ENCODE results near the gene DAGLA. TPM values are rescaled to one million over a fixed set of nuclear protein-coding genes. Genes with fewer than 3 reads are reported as not detected.
"Not testable (repeated sequence)": the region's sequence is repeated elsewhere in the genome, so short reads cannot be mapped to it uniquely, and the experiment has no call there.

The DAGLA gene
- total RNA-seq, 1 experiment from 2014 or later: not detected

- Histone ChIP-seq H3K79me2 (ENCODE audit: low read length) (no peaks in the 10 kb centered on the region), H3K4me1 (ENCODE audit: low read length) (peaks cover 9% of the 10 kb centered on the region), H3K4me3 (ENCODE audit: low read length) (no peak overlapping the region), H3K27me3 (ENCODE audit: low read length) (no peaks in the 10 kb centered on the region), H3K36me3 (ENCODE audit: insufficient read depth, low read length) (no peaks in the 10 kb centered on the region), H3K9me2 (replicated peaks; ENCODE audit: insufficient read depth, low read length) (no peaks in the 10 kb centered on the region), H3K9ac (ENCODE audit: low read length) (no peak overlapping the region), H3K9me3 (ENCODE audit: low read length) (no peaks in the 10 kb centered on the region), H3K27ac (ENCODE audit: low read length) (no peak overlapping the region), H3K4me2 (ENCODE audit: low read depth, low read length, poor library complexity, severe bottlenecking) (no peak overlapping the region), H4K20me1 (ENCODE audit: insufficient read depth, low read depth, low read length) (no peaks in the 10 kb centered on the region), H2AFZ (ENCODE audit: low read length) (no peak overlapping the region)
- DNase-seq: peak; percentile 72
These were observed 34.9 kb upstream of the DAGLA start for GRCh38 chr11:61645179-61645868.

- Histone ChIP-seq H3K36me3 (ENCODE audit: insufficient read depth, low read length) (no peaks in the 10 kb centered on the region), H3K9me2 (replicated peaks; ENCODE audit: insufficient read depth, low read length) (no peaks in the 10 kb centered on the region), H2AFZ (ENCODE audit: low read length) (no peak overlapping the region), H3K4me2 (ENCODE audit: low read depth, low read length, poor library complexity, severe bottlenecking) (no peak overlapping the region), H3K4me3 (ENCODE audit: low read length) (no peak overlapping the region), H3K4me1 (ENCODE audit: low read length) (peaks cover 9% of the 10 kb centered on the region), H3K79me2 (ENCODE audit: low read length) (no peaks in the 10 kb centered on the region), H4K20me1 (ENCODE audit: insufficient read depth, low read depth, low read length) (no peaks in the 10 kb centered on the region), H3K27ac (ENCODE audit: low read length) (no peak overlapping the region), H3K9ac (ENCODE audit: low read length) (no peak overlapping the region), H3K27me3 (ENCODE audit: low read length) (no peaks in the 10 kb centered on the region), H3K9me3 (ENCODE audit: low read length) (no peaks in the 10 kb centered on the region)
- DNase-seq: no peak
These were observed 32.7 kb upstream of the DAGLA start for GRCh38 chr11:61647529-61647928.

- Histone ChIP-seq H2AFZ (ENCODE audit: low read length) (no peak overlapping the region), H3K4me1 (ENCODE audit: low read length) (no peaks in the 10 kb centered on the region), H3K9me3 (ENCODE audit: low read length) (no peaks in the 10 kb centered on the region), H3K9me2 (replicated peaks; ENCODE audit: insufficient read depth, low read length) (no peaks in the 10 kb centered on the region), H3K27ac (ENCODE audit: low read length) (no peak overlapping the region), H3K4me2 (ENCODE audit: low read depth, low read length, poor library complexity, severe bottlenecking) (no peak overlapping the region), H3K27me3 (ENCODE audit: low read length) (no peaks in the 10 kb centered on the region), H4K20me1 (ENCODE audit: insufficient read depth, low read depth, low read length) (no peaks in the 10 kb centered on the region), H3K9ac (ENCODE audit: low read length) (no peak overlapping the region), H3K36me3 (ENCODE audit: insufficient read depth, low read length) (no peaks in the 10 kb centered on the region), H3K4me3 (ENCODE audit: low read length) (no peak overlapping the region), H3K79me2 (ENCODE audit: low read length) (no peaks in the 10 kb centered on the region)
- DNase-seq: no peak
These were observed 29.2 kb upstream of the DAGLA start for GRCh38 chr11:61650781-61651571.

- no peaks in the 10 kb centered on the region for H4K20me1 ChIP-seq (ENCODE audit: insufficient read depth, low read depth, low read length)
- no peak overlapping the region for H2AFZ ChIP-seq (ENCODE audit: low read length)
- no peaks in the 10 kb centered on the region for H3K9me2 ChIP-seq (replicated peaks; ENCODE audit: insufficient read depth, low read length)
- no peaks in the 10 kb centered on the region for H3K36me3 ChIP-seq (ENCODE audit: insufficient read depth, low read length)
- no peak overlapping the region for H3K27ac ChIP-seq (ENCODE audit: low read length)
- no peak overlapping the region for H3K4me3 ChIP-seq (ENCODE audit: low read length)
- H3K79me2 ChIP-seq (ENCODE audit: low read length): no peaks in the 10 kb centered on the region
- no peaks in the 10 kb centered on the region for H3K27me3 ChIP-seq (ENCODE audit: low read length)
- H3K4me2 ChIP-seq (ENCODE audit: low read depth, low read length, poor library complexity, severe bottlenecking): no peak overlapping the region
- no peaks in the 10 kb centered on the region for H3K4me1 ChIP-seq (ENCODE audit: low read length)
- no peak overlapping the region for H3K9ac ChIP-seq (ENCODE audit: low read length)
- no peaks in the 10 kb centered on the region for H3K9me3 ChIP-seq (ENCODE audit: low read length)
- no peak for DNase-seq
These were observed 28.1 kb upstream of the DAGLA start for GRCh38 chr11:61652135-61652534.

GRCh38 chr11:61654397-61654829, 25.8 kb upstream of the DAGLA start:
- H3K9me2 ChIP-seq (replicated peaks; ENCODE audit: insufficient read depth, low read length): no peaks in the 10 kb centered on the region

GRCh38 chr11:61655266-61656159, 24.7 kb upstream of the DAGLA start:
- H3K4me1 ChIP-seq (ENCODE audit: low read length); H3K9me2 ChIP-seq (replicated peaks; ENCODE audit: insufficient read depth, low read length): not testable (repeated sequence)

More at GRCh38 chr11:61654397-61654829, 25.8 kb upstream of the DAGLA start:
- no peaks in the 10 kb centered on the region for H3K79me2 ChIP-seq (ENCODE audit: low read length)
- no peak overlapping the region for H3K4me2 ChIP-seq (ENCODE audit: low read depth, low read length, poor library complexity, severe bottlenecking)
- no peak overlapping the region for H2AFZ ChIP-seq (ENCODE audit: low read length)
- no peak overlapping the region for H3K9ac ChIP-seq (ENCODE audit: low read length)
- no peaks in the 10 kb centered on the region for H3K9me3 ChIP-seq (ENCODE audit: low read length)
- H3K4me3 ChIP-seq (ENCODE audit: low read length): no peak overlapping the region
- H3K4me1 ChIP-seq (ENCODE audit: low read length): no peaks in the 10 kb centered on the region
- H3K27me3 ChIP-seq (ENCODE audit: low read length): no peaks in the 10 kb centered on the region
- H3K27ac ChIP-seq (ENCODE audit: low read length): no peak overlapping the region
- no peak for DNase-seq
- no peaks in the 10 kb centered on the region for H4K20me1 ChIP-seq (ENCODE audit: insufficient read depth, low read depth, low read length)
- no peaks in the 10 kb centered on the region for H3K36me3 ChIP-seq (ENCODE audit: insufficient read depth, low read length)

GRCh38 chr11:61656347-61657077, 23.7 kb upstream of the DAGLA start:
- Histone ChIP-seq H3K4me2 (ENCODE audit: low read depth, low read length, poor library complexity, severe bottlenecking) (no peak overlapping the region), H2AFZ (ENCODE audit: low read length) (no peak overlapping the region)

More at GRCh38 chr11:61655266-61656159, 24.7 kb upstream of the DAGLA start:
- not testable (repeated sequence) for H3K27me3 ChIP-seq (ENCODE audit: low read length); H3K9ac ChIP-seq (ENCODE audit: low read length); H3K9me3 ChIP-seq (ENCODE audit: low read length); DNase-seq; H3K36me3 ChIP-seq (ENCODE audit: insufficient read depth, low read length); H3K79me2 ChIP-seq (ENCODE audit: low read length); H3K4me2 ChIP-seq (ENCODE audit: low read depth, low read length, poor library complexity, severe bottlenecking); H3K4me3 ChIP-seq (ENCODE audit: low read length); H4K20me1 ChIP-seq (ENCODE audit: insufficient read depth, low read depth, low read length); H2AFZ ChIP-seq (ENCODE audit: low read length); H3K27ac ChIP-seq (ENCODE audit: low read length)

More at GRCh38 chr11:61656347-61657077, 23.7 kb upstream of the DAGLA start:
- H3K9me2 ChIP-seq (replicated peaks; ENCODE audit: insufficient read depth, low read length): no peaks in the 10 kb centered on the region
- no peaks in the 10 kb centered on the region for H3K79me2 ChIP-seq (ENCODE audit: low read length)
- no peaks in the 10 kb centered on the region for H3K9me3 ChIP-seq (ENCODE audit: low read length)
- no peaks in the 10 kb centered on the region for H4K20me1 ChIP-seq (ENCODE audit: insufficient read depth, low read depth, low read length)
- no peaks in the 10 kb centered on the region for H3K27me3 ChIP-seq (ENCODE audit: low read length)
- no peaks in the 10 kb centered on the region for H3K36me3 ChIP-seq (ENCODE audit: insufficient read depth, low read length)
- no peak overlapping the region for H3K4me3 ChIP-seq (ENCODE audit: low read length)
- no peak for DNase-seq
- no peaks in the 10 kb centered on the region for H3K4me1 ChIP-seq (ENCODE audit: low read length)
- H3K27ac ChIP-seq (ENCODE audit: low read length): no peak overlapping the region
- H3K9ac ChIP-seq (ENCODE audit: low read length): no peak overlapping the region
